HG02763 (cell line): Measurements from ENCODE around the gene PLA2G12A.

Source experiments
- ATAC-seq: cut with Tn5 transposase; IDR thresholded peaks from one replicate; pipeline ENCODE4 v1.9.1; 2021; ENCODE audit warnings: mild to moderate bottlenecking, moderate library complexity; ENCODE audit not compliant: unreplicated experiment

PLA2G12A gene

DNA sequence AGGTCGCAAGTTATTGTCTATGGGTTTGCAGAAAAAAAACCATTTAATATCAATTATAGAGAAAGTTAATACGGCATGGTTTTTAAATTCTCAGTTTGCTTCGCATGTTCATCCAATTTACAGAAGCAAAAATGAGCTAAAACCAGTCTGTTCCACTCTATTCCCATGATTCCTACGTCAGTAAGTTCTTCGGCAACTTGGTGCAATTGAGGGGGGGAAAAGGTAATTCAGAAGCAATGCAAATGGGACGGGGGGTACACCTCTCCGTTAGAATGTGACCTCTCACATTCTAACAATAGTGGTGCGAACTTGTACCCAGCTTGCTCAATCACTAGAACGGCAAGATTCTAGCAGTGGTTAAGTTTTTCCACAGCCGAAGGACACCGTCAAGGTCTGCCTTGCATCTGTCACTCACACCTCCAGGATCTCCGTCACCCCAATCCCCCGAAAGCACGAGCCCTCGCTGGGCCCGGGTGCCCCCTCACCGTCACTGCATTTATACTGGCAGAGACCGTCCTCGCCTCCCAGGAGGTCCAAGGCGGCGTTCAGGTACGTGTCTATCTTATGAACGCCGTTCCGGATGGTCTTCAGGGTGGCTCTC, 653 bp downstream of the PLA2G12A start:
- ATAC-seq = no peak

DNA sequence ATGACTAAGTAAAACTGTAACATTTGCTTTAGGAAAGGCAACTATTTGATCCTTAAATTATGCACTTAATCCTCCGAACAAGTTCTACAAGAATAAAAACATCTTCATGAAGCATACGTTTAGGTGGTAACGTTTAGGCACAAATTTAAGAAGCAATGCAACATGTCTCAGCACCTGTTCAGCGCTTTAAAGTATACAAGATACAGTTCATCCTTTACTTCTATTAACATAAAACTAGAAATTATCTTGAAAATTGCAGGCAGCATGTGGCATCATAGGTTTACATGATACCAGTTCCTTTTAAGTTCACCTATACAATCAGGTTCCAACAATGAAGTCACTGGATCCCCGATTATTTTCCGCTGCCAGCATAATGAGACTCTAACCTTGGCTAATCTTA, 1.5 kb downstream of the PLA2G12A start:
- ATAC-seq = no peak

- ATAC-seq = no peak
These were observed 6.8 kb downstream of the PLA2G12A start for GRCh38 chr4:109723110-109723509.

DNA sequence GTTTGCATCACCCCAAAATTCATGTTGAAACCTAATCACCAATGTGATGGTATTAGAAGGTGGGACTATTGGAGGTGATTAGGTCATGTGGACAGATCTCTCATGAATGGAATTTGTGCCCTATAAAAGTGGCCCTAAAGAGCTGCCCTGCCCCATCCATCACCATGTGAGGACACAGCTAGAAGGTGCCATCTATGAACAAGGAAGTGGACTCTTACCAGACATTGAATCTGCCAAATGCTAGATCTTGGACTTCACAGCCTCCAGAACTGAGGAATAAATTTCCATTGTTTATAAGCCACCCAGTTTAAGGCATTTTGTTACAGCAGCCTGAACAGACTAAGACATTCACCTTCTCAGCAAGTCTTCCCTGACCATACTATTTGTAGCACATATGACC, 7.5 kb downstream of the PLA2G12A start:
- ATAC-seq = no peak

DNA sequence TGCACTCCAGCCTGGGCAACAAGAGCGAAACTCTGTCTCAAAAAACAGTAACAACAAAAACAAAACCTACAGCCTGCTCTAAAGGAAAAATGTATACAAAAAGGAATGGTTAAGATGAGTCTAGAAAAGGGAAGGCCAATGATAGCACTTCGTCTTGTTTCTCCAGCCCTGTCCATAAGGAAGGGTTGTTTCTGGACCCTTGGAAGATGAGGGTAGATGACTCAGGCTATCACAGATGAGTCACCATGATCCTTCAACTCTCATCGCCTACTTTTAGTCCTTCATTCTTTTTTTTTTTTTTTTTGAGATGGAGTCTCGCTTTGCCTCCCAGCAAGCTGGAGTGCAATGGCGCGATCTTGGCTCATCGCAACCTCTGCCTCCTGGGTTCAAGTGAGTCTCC, 8.8 kb downstream of the PLA2G12A start:
- ATAC-seq = no peak

- no peak for ATAC-seq
These were observed 10.3 kb downstream of the PLA2G12A start for GRCh38 chr4:109719604-109720003.

DNA sequence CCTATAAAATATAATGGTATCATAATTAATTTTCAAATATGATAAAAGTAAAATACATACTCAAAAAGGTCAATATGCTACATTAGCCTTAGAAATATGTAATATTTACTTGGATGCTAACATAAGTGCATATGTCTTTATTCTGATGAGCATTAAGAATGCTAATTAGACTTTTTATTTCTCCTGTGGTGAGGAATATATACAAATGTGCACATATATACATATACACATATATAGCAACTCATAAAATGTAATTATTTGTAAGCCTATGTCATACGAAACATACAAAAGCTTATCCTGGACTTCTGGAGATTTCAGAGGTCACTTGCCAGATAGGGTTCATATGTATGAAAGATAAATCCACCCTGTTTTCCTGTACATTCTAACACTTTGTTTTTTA, 11.1 kb downstream of the PLA2G12A start:
- ATAC-seq = no peak

DNA sequence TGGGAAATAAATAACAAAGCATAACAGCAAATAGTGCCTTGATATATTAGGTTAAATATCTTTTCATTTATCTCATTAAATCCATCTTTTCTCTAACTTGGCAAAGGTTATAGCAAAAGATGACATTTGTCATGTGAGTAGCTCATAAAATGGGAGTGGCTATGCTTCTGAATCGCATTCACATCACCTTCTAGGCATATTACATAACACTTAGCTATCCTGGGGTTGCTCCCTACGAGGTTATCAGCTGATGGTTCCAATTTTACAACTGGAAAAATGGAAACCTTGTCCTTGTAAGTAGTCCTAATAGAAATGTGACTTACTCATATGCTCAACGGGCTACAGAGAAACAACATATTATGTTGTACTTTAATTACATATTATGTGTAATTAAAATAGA, 16.4 kb downstream of the PLA2G12A start:
- no peak for ATAC-seq

- ATAC-seq = peak; percentile 95
These were observed 20.9 kb downstream of the PLA2G12A start for GRCh38 chr4:109708990-109709389.

- ATAC-seq = no peak
These were observed 21.4 kb downstream of the PLA2G12A start for GRCh38 chr4:109708435-109708834.

- ATAC-seq = no peak
These were observed 26.1 kb downstream of the PLA2G12A start for GRCh38 chr4:109703664-109704361.

DNA sequence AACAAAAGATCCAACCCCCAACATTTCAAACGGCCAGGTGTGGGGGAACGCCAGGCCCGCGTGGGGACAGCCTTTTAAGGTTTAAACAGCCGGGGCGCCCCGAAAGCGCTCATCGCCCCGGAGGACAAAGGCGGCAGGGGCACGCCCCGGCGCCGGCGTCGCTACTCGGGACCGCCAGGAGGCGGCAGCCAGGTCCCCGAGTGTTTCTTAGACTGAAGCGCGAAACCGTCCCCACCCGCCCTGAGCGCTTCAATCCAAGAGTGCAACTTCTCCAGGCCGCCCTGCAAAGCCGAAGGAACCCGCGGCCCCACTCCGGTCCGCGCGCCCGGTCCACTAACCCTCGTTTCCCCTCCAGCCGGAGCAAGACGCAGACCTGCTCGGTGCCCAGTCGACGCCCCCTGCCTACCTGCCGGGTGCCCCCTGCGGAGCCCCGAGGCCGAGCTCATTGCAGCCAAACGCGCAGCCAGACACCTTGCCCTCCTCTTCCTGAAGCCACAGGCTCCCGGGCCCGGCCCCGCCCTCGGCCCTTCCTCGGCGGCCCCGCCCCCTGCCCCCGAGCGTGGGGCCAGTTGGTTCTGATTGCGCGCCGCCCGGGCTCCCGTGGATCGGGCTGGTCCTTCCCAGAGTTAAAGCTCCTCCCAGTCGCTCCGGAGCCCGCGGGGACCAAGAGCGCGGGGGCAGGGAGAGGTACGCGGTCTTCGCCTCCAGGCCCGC, 26.8 kb downstream of the PLA2G12A start, which contains the start of gene CASP6:
Gene CASP6, minus strand, starts transcription at position 496 of the 714 bp plus-strand sequence. Its CDS starts 50 bp downstream, at position 446.
- ATAC-seq = peak; percentile 68

GRCh38 chr4:109701566-109702410, 28.1 kb downstream of the PLA2G12A start:
- no peak for ATAC-seq

DNA sequence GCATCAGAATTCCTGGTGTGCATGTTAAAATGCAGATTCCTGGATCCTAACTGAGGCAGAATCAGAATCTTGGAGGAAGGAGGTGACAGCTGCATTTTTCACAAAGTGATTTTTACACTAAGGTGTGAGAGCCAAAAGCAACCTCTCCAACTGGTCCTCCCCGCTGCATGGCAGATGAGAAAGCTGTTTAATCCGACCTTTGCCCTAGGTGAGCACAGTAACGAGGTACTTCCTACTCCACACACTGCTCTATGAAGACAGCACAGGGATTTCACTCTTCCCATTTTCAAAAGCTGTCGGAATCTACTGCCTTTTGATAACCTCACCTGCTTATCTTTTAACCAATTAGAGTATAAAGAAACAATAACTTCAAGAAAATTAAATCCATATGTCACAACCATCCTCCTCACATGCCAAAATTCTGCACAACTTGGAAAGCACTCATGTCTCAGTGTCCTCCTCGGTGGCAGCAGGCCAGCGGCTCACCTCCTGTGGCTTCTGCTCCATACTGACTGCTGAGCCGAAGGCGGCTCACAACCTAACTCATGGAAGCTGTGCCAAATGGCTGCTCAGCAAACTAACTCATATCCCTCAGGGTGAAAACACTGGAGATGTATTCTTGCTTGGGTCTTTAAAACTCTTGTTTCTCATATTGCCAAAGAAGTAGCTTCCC, 30.2 kb downstream of the PLA2G12A start:
- ATAC-seq = no peak

DNA sequence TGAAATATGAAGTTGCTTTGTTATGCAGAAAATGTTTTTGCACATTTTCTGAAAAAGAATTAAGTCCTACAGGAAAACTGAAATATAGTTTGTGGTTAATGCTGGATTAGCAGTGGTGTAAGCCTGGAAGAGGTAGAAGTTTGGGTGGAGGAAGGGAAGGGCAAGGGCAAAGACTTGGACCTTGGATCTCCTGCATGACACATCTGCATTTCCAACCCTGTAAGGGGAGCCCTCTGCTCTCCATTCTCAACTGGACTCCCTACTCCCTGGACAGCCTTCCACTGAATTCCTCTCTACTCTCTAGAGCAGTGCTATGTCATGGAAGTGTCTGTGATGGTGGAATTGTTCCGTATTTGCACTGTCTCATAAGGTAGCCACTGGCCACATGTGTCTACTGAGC, 31.2 kb downstream of the PLA2G12A start:
- no peak for ATAC-seq

DNA sequence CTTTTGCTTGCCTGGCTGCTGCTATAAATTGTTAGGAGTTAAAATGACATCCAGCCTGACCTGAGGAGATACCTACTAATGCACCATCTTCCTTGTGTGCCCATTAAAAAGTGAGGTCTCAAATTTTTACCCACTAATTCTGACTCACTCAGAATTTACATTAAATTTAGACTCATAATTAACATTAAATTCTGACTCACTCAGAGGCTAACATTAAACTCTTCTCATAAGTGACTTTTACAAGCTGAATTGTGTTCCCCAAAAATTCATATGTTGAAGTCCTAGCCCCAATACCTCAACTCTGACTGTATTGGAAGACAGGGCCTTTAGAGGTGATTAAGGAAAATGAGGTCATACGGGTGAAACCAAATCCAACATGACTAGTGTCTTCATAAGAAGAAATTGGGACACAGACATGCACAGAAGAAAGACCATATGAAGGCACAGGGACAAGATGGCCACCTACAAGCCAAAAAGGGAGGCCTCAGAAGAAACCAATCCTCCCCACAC, 38.4 kb downstream of the PLA2G12A start:
- ATAC-seq = no peak

DNA sequence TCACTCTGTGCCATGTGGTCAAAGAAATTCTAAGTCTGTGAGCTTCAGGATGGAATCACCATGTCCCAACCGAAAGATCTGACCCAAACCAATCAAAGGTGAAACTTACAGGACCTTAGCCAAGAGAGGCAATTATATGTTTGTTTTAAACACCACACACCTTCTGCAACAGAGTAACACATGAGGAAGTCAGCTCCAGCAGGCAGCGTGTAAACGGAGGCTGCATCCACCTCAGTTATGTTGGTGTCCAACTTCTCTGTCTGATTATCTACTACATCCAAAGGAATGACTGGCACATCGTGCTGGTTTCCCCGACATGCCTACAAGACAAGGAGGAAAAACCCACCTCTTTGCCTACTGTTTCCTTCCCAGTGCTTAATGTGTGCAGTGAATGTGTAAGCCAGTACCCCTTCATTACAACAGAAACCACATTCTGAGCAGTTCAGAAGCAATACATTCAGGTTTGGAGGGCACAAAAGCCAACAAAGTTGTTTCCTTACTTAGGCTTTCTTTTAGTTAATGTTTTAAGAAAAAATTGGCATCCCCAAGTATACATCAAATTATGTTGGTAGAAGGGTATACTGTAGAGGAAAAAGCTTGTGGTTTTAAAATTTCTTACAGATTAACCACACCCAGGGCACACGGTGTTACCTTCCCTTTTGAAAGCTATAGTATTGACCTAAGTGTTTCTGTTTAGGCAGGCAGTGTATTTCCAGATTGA, 39.0 kb downstream of the PLA2G12A start:
- peak; percentile 88 for ATAC-seq

GRCh38 chr4:109684727-109685126, 45.1 kb downstream of the PLA2G12A start:
- no peak for ATAC-seq

DNA sequence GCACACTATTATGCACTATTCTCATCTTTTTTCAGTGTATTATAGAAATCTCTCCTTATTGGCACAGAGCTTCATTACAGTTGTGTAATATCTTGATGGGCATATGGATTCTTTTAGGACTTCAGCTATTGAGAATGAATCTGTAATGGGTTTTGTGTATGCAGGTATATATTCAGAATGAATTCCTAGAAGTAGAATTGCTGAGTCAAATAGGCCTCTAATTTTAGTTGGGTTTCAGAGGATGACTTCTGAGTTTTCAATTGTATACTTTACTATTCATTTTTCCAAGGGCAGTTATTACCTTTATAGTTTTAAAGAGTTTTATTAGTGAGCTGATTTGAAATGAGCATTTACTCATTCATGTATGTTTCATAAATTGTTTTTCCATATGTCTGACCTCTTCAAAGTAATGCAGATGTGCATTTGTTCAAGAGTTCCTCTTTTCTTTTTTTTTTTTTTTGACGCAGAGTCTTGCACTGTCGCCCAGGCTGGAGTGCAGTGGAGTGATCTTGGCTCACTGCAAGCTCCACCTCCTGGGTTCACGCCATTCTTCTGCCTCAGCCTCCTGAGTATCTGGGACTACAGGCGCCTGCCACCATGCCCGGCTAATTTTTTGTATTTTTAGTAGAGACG, 46.1 kb downstream of the PLA2G12A start:
- ATAC-seq = no peak
